GM23248 (cell line): ENCODE results near the gene OGT. TPM values are rescaled to one million over a fixed set of nuclear protein-coding genes. Genes with fewer than 3 reads are reported as not detected.

Source experiments
- DNase-seq: peaks from one replicate; pipeline ENCODE4 v3.0.0-alpha.2; 2015
- H2AFZ ChIP-seq: fragments of 200-600 bp; sonication (generic); 2 replicates; pipeline ENCODE4 v1.6.1; 2016; ENCODE audit warnings: antibody characterized with exemption
- H3F3A ChIP-seq: fragments of 200-600 bp; sonication (generic); 2 replicates; pipeline ENCODE4 v1.6.1; 2016; ENCODE audit warnings: mild to moderate bottlenecking, antibody characterized with exemption, mixed run types; ENCODE audit not compliant: insufficient read depth
- H3K27ac ChIP-seq: fragments of 200-600 bp; sonication (generic); 2 replicates; pipeline ENCODE4 v1.5.1; 2016; ENCODE audit warnings: mild to moderate bottlenecking
- H3K27me3 ChIP-seq: fragments of 200-600 bp; sonication (generic); replicated peaks from 2 replicates; pipeline ENCODE4 v1.6.1; 2016; ENCODE audit warnings: mild to moderate bottlenecking; ENCODE audit not compliant: insufficient read depth
- H3K36me3 ChIP-seq: fragments of 200-600 bp; sonication (generic); 2 replicates; pipeline ENCODE4 v1.6.1; 2016; ENCODE audit warnings: low read depth, mild to moderate bottlenecking
- H3K4me1 ChIP-seq: fragments of 200-600 bp; sonication (generic); 2 replicates; pipeline ENCODE4 v1.6.1; 2016; ENCODE audit warnings: mild to moderate bottlenecking; ENCODE audit not compliant: insufficient read depth
- H3K4me2 ChIP-seq: fragments of 200-600 bp; sonication (generic); one replicate; pipeline ENCODE4 v1.6.1; 2016; ENCODE audit warnings: mild to moderate bottlenecking; ENCODE audit not compliant: unreplicated experiment
- H3K4me3 ChIP-seq: fragments of 200-600 bp; sonication (generic); 2 replicates; pipeline ENCODE4 v1.5.1; 2016; ENCODE audit warnings: mild to moderate bottlenecking
- H3K79me2 ChIP-seq: fragments of 200-600 bp; sonication (generic); 2 replicates; pipeline ENCODE4 v1.6.1; 2016; ENCODE audit warnings: mild to moderate bottlenecking; ENCODE audit not compliant: insufficient read depth
- H3K9ac ChIP-seq: fragments of 200-600 bp; sonication (generic); 2 replicates; pipeline ENCODE4 v1.6.1; 2016; ENCODE audit warnings: mild to moderate bottlenecking
- H3K9me2 ChIP-seq: fragments of 200-600 bp; sonication (generic); 2 replicates; pipeline ENCODE4 v1.6.1; 2016; ENCODE audit warnings: mixed run types, mild to moderate bottlenecking, moderate library complexity; ENCODE audit not compliant: insufficient read depth
- H3K9me3 ChIP-seq: fragments of 200-600 bp; sonication (generic); one replicate; pipeline ENCODE4 v1.6.1; 2017; ENCODE audit warnings: low read depth
- H4K20me1 ChIP-seq: fragments of 200-600 bp; sonication (generic); 2 replicates; pipeline ENCODE4 v1.6.0; 2016; ENCODE audit not compliant: insufficient read depth
- EZH2 ChIP-seq: fragments of 200-600 bp; sonication (generic); IDR thresholded peaks from 2 replicates; pipeline ENCODE4 v1.6.1; 2018; ENCODE audit warnings: antibody characterized with exemption, mild to moderate bottlenecking; ENCODE audit not compliant: insufficient read depth, poor library complexity, severe bottlenecking
- EZH2phosphoT487 ChIP-seq: fragments of 200-600 bp; sonication (generic); IDR thresholded peaks from 2 replicates; pipeline ENCODE4 v1.6.1; 2018; ENCODE audit warnings: antibody characterized with exemption, moderate library complexity, mild to moderate bottlenecking, low read depth; ENCODE audit not compliant: insufficient read depth
- WGBS, 2 experiments: methylation state at CpG; one replicate each; pipeline ENCODE4 v1.1.6; 2015 to 2017; ENCODE audit warnings: low lambda C conversion rate in 2 of 2, low coverage in 1 of 2; ENCODE audit errors: missing lambda C conversion rate in 2 of 2; 5-methylcytosine and 5-hydroxymethylcytosine counted together
- in situ Hi-C: fragments of 300-500 bp; cut with MboI; formaldehyde crosslinking; loops from 2 replicates; pipeline ENCODE4 v1.15.0; 2020
- polyA plus RNA-seq: library from polyadenylated mRNA; unstranded; fragments of >200 nt; fragmentation: Nextera tagmentation; extraction: Ambion mirVana; gene quantifications from 2 replicates; pipeline ENCODE4 v1.2.1, GENCODE V29; 2016
- total RNA-seq: library from RNA; depleted of rRNA; stranded (reverse); fragments of >200 nt; shearing (Covaris generic); gene quantifications from 2 replicates; pipeline ENCODE4 v1.2.3, GENCODE V29; 2014

Gene OGT
- total and polyA plus RNA-seq, 2 experiments from 2014 or later: 42.1 to 97.1 TPM

DNA sequence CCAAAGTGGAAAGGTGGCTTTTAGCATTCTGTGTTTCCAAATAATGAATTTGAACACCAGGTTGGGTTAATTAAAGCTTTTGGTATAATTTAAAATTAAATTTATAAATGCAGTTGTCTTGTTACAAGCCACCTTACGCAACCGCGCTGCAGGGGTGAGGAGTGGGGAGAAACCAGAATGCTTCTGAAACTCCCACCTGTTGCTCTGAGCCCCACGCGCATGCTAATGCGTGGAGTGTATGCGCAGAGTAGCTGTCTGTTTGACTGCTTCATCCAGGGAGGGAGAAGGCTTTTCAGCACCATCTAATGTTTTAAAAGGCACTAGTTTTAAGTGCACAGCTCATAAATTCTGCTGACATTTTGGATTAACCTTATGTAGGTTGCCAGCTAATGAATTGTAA is 12.5 kb downstream of the OGT start:
- H3K4me3 ChIP-seq: no peak overlapping the region

DNA sequence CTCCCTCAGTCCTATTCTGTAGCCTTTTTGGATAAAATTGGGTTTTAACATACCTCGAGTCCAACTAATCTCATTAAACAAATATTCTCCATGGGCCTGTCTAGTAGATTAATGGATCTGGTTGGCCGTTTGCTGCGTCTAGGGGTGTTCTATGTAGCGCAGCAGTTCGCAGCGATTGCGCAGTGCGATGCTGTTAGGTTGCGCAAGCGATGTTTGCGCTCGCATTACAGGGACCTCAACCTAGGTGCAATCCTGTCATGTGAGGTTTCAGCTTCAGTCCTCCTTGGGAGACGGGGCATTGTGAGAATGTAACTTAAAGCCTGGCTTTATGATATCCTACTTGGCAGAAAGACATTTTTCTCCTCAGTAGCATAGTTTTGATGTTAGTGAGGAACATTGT is 14.0 kb downstream of the OGT start:
- Histone ChIP-seq H3K9me3 (no peaks in the 10 kb centered on the region), H3K9me2 (no peaks in the 10 kb centered on the region), H3K9ac (no peak overlapping the region), H3K4me3 (no peak overlapping the region), H3K27ac (no peak overlapping the region), H3K4me2 (no peak overlapping the region), H3K36me3 (peaks cover 13% of the 10 kb centered on the region; the same call in 1 of the 2 replicates), H3K79me2 (peaks cover 95% of the 10 kb centered on the region), H4K20me1 (peaks cover 16% of the 10 kb centered on the region), H3F3A (peaks cover 41% of the 10 kb centered on the region), H3K4me1 (peaks cover 25% of the 10 kb centered on the region), H2AFZ (no peak overlapping the region), H3K27me3 (no peaks in the 10 kb centered on the region)
- DNase-seq: no peak
- WGBS, 2 experiments: 99% methylated on average over 12 to 13 of the region's 13 CpGs
- TF ChIP-seq EZH2phosphoT487 (no peak), EZH2 (no peak)
- in situ Hi-C loops: no loop called here

More for the DNA sequence above, 12.5 kb downstream of the OGT start:
- Histone ChIP-seq H3K9me3 (no peaks in the 10 kb centered on the region), H3F3A (peaks cover 52% of the 10 kb centered on the region), H3K36me3 (peaks cover 13% of the 10 kb centered on the region; the same call in 1 of the 2 replicates), H3K4me2 (no peak overlapping the region), H4K20me1 (peaks cover 16% of the 10 kb centered on the region), H3K9me2 (no peaks in the 10 kb centered on the region), H2AFZ (no peak overlapping the region), H3K27me3 (no peaks in the 10 kb centered on the region), H3K79me2 (peaks cover 93% of the 10 kb centered on the region), H3K9ac (no peak overlapping the region), H3K4me1 (peaks cover 37% of the 10 kb centered on the region), H3K27ac (no peak overlapping the region)
- DNase-seq: no peak
- in situ Hi-C loops: no loop called here
- no peak for TF ChIP-seq EZH2phosphoT487
- TF ChIP-seq EZH2: no peak
- WGBS, 2 experiments: 94 to 95% methylated on average over 7 of the region's 7 CpGs

- in situ Hi-C loops: no loop called here
- Histone ChIP-seq H3K4me1 (peaks cover 20% of the 10 kb centered on the region), H3K4me3 (no peak overlapping the region), H3K27ac (no peak overlapping the region), H3F3A (peaks cover 36% of the 10 kb centered on the region), H2AFZ (no peak overlapping the region), H3K9ac (no peak overlapping the region), H4K20me1 (peaks cover 12% of the 10 kb centered on the region; the same call in 1 of the 2 replicates), H3K27me3 (no peaks in the 10 kb centered on the region), H3K4me2 (no peak overlapping the region), H3K9me3 (no peaks in the 10 kb centered on the region), H3K79me2 (peaks cover 95% of the 10 kb centered on the region), H3K9me2 (no peaks in the 10 kb centered on the region), H3K36me3 (peaks cover 13% of the 10 kb centered on the region; the same call in 1 of the 2 replicates)
- WGBS, 2 experiments: 98 to 99% methylated on average over 7 of the region's 7 CpGs
- no peak for TF ChIP-seq EZH2
- no peak for TF ChIP-seq EZH2phosphoT487
- no peak for DNase-seq
Measured at GRCh38 chrX:71547339-71547738, 14.4 kb downstream of the OGT start.

DNA sequence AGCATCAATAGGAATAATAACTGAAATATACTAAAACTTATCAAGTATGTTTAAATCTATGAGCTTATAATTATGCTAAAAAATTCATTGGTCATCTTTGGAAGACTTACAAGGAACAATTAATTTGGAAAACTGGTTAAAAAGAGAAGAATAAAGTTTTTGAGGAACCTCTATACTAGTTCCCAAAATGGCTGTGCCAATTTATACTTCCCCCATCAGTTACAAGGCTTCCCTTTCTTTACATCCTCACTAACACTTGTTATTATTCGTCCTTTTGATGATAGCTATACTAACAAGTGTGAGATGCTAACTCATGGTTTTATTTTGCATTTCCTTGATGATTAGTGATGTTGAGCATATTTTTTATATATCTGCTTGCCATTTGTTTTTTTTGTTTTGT is 17.1 kb downstream of the OGT start:
- no peak for DNase-seq

More for the DNA sequence above, 17.1 kb downstream of the OGT start:
- Histone ChIP-seq H3F3A (peaks cover 22% of the 10 kb centered on the region; the same call in 1 of the 2 replicates), H4K20me1 (no peaks in the 10 kb centered on the region; the same call in 1 of the 2 replicates), H3K9me3 (no peaks in the 10 kb centered on the region), H3K27ac (no peak overlapping the region), H3K4me2 (no peak overlapping the region), H3K4me1 (0 out of 2 replicates have a peak, but pooled peaks cover 4% of the 10 kb centered on the region), H2AFZ (no peak overlapping the region), H3K27me3 (no peaks in the 10 kb centered on the region), H3K79me2 (peaks cover 100% of the 10 kb centered on the region), H3K4me3 (no peak overlapping the region), H3K36me3 (peaks cover 29% of the 10 kb centered on the region; the same call in 1 of the 2 replicates), H3K9me2 (no peaks in the 10 kb centered on the region), H3K9ac (no peak overlapping the region)
- WGBS, 2 experiments: 94 to 100% methylated on average over 1 of the region's 1 CpG
- in situ Hi-C loops: no loop called here
- TF ChIP-seq EZH2phosphoT487 (no peak), EZH2 (no peak)
